ENCODE results near the gene IL25. TPM values are rescaled to one million over a fixed set of nuclear protein-coding genes. Genes with fewer than 3 reads are reported as not detected.

Gene IL25
- total RNA-seq (2022; extraction: Qiagen RNA extraction) = not detected in 5 replicates

DNA sequence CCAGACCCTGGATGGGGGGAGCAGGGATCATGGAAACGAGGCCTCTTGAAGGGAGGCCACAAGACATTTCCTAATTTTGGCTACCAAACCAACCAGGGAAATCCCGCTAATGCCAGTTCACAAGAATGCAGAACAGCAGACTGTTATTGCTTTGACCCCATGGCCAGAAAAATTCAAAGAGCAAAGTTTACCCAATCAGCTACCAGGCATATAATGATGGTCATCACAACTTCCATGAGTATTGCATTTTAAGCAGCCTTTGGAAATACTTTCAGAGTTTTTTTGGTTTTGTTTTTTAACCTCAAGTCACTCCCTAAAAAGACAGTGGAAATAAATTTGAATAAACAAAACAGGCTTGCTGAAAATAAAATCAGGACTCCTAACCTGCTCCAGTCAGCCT, at the start of gene IL25:
Gene IL25, plus strand, starts transcription at position 301 of the 400 bp plus-strand sequence.

DNA sequence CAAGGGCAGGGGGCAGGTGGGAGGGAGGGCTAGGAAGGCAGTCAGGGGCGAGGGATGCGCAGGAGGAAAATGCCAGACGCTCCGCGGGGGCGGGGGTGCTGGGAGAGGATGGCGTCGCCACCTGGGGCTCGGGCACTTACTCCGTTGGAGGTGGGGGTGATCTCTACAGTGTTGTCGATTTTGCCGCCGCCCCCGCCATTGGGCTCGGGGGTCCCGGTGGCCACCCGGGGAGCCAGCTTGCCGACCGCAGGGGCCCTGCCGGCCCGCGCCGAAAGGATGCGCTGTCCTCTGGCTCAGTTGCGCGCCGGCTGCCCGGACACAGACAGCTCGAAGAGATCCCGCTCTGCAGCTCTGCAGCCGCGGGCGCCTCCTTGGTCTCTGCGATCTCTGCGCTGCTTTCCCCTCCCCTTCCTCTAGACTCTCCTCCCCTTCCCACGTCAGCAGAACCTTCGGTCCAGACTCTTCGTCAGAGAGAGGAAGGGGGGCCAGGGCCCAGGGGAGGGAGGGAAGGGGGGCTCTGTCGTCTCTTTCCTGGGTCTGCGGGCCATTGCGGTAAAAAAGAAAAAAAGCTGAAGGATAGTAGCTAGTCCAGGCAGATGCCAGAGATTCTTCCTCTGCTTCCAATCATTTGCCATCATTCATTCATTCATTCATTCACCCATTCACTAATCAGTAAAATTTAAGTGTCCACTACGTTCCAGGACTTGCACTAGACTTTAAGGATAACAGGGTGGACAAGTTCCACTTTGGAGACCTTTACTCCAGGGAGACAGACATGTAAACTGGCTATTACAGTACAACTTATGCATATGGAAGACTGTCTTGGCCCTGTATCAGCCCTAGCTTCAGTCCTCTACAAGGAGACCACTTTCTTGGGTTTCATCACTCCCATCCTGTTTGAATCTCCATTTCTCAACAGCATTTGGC, 19.8 kb upstream of the IL25 start, which contains the start of gene SLC22A17:
Gene SLC22A17, minus strand, starts transcription at position 382 of the 927 bp plus-strand sequence.

GRCh38 chr14:23365036-23365731, 7.4 kb upstream of the IL25 start, which contains the start of gene EFS:
TSS of gene EFS (minus strand) at chr14:23365172. CDS start at chr14:23365025, 147 bp downstream.

DNA sequence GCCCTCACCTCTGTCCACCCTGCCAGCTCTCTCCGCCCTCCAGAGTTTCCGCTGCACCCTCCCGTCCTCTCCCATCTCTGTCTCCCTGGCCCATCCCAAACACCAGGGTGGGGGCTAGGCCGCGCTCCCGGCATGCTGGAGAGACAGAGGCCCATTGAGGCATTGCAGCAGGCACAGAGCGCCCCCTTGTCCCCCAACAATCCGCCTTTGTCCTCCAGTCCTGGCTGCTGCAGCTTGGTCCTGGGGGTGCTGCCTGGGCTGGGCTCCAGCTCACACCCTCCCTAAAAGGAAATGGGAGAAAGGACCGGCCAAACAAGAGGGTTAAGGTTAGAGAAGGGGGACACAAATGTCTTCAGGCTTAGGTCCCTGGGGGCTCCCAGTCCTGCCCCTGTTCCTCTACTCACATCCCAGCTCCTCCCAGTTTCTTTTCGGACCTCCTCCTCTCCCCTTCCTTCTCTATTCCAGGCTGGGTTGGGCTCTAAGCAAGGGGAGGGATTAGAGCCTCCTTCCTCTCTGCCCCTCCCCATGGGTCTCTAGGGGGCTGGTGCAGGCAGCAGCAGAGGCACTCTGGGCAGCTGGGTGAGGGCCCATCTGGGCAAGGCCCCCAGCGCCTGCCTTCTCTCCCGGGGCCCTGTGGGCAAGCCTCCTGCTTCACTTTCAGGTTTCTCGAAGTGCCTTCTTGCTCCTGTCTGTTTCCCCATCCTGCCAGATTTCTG, 4.0 kb downstream of the IL25 start, which contains the start of gene CMTM5:
Gene CMTM5, plus strand, starts transcription at position 565 of the 716 bp plus-strand sequence. CDS start 206 bp downstream, outside the sequence.

GRCh38 chr14:23407516-23408306, 35.1 kb downstream of the IL25 start, which contains the start of gene MYH6:
TSS of gene MYH6 (minus strand) at chr14:23408273. CDS start at chr14:23407223, 1,050 bp downstream.

Other genes with a start within 250 kb of the IL25 start
- 0.47 to 0.73 TPM (median 0.55 TPM) in 5 replicates for gene SLC7A8, start 189.1 kb upstream of the IL25 start, total RNA-seq (2022; extraction: Qiagen RNA extraction)
- gene RNF212B, start 134.9 kb upstream of the IL25 start, total RNA-seq (2022; extraction: Qiagen RNA extraction) = not detected in 5 replicates
- 6.2 to 10.2 TPM (median 9.1 TPM) in 5 replicates for gene HOMEZ, start 86.7 kb upstream of the IL25 start, total RNA-seq (2022; extraction: Qiagen RNA extraction)
- 2.9 to 4.8 TPM (median 4.0 TPM) in 5 replicates for gene PPP1R3E, start 70.0 kb upstream of the IL25 start, total RNA-seq (2022; extraction: Qiagen RNA extraction)
- gene BCL2L2, start 66.0 kb upstream of the IL25 start, total RNA-seq (2022; extraction: Qiagen RNA extraction) = 17.7 to 23.3 TPM (median 20.7 TPM) in 5 replicates
- gene PABPN1, start 51.4 kb upstream of the IL25 start, total RNA-seq (2022; extraction: Qiagen RNA extraction) = 139 to 159 TPM (median 152 TPM) in 5 replicates
- gene SLC22A17, start 19.9 kb upstream of the IL25 start, total RNA-seq (2022; extraction: Qiagen RNA extraction) = 5.4 to 8.8 TPM (median 7.3 TPM) in 5 replicates
- not detected in 5 replicates for gene EFS, start 7.6 kb upstream of the IL25 start, total RNA-seq (2022; extraction: Qiagen RNA extraction)
- gene CMTM5, start 4.2 kb downstream of the IL25 start, total RNA-seq (2022; extraction: Qiagen RNA extraction) = not detected in 5 replicates
- gene MYH6, start 35.5 kb downstream of the IL25 start, total RNA-seq (2022; extraction: Qiagen RNA extraction) = not detected in 5 replicates
- not detected in 5 replicates for gene MYH7, start 62.9 kb downstream of the IL25 start, total RNA-seq (2022; extraction: Qiagen RNA extraction)
- gene NGDN, start 96.9 kb downstream of the IL25 start, total RNA-seq (2022; extraction: Qiagen RNA extraction) = 56.9 to 78.2 TPM (median 60.9 TPM) in 5 replicates
- gene ZFHX2, start 179.0 kb downstream of the IL25 start, total RNA-seq (2022; extraction: Qiagen RNA extraction) = 0.84 to 1.6 TPM (median 1.2 TPM) in 5 replicates
- gene THTPA, start 183.5 kb downstream of the IL25 start, total RNA-seq (2022; extraction: Qiagen RNA extraction) = 13.7 to 14.9 TPM (median 14.3 TPM) in 5 replicates
- gene AP1G2, start 195.0 kb downstream of the IL25 start, total RNA-seq (2022; extraction: Qiagen RNA extraction) = 41.1 to 67.5 TPM (median 49.7 TPM) in 5 replicates
- 0.03 to 0.05 TPM in 2 of 5 replicates, not detected in the others for gene JPH4, start 206.0 kb downstream of the IL25 start, total RNA-seq (2022; extraction: Qiagen RNA extraction)

Data from A549 treated with CORT108297 at 1 μM for 4 hours (cell line).